GM12864 (cell line): ENCODE measurements around the gene ACOD1.

Experiments used
- DNase-seq: peaks from one replicate; pipeline ENCODE4 v3.0.0-alpha.2; 2011; ENCODE audit warnings: low read depth
- H3K4me3 ChIP-seq: 2 replicates; pipeline ENCODE4 v1.5.1; 2011; ENCODE audit warnings: mild to moderate bottlenecking, low read depth, low read length, control low read depth
- TF ChIP-seq, protein P1 (sequence below): IDR thresholded peaks from 2 replicates; pipeline ENCODE4 v1.5.1; 2011; ENCODE audit warnings: low read depth, mild to moderate bottlenecking, moderate library complexity, low read length, control low read depth, inconsistent platforms; ENCODE audit errors: missing control alignments

Gene ACOD1

DNA sequence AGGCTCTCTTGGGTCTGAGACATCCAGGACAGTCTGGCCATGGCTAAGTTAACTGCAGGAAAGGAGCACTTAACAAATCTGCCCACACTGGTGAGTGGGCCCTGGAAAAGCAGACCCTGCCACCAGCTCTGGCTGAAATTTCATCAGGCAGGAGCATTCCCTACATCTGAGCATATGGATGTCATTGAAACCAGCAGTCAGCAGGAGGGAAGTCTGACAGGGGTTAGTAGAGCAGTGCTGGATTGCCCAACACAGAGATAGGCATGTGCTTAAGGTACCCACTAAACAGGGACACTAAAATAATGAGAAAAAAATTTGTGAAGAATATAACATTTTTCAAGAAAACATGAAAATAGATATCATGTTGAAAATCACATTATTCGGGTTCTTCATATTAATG is 13.6 kb upstream of the ACOD1 start:
- TF ChIP-seq, protein P1, sequence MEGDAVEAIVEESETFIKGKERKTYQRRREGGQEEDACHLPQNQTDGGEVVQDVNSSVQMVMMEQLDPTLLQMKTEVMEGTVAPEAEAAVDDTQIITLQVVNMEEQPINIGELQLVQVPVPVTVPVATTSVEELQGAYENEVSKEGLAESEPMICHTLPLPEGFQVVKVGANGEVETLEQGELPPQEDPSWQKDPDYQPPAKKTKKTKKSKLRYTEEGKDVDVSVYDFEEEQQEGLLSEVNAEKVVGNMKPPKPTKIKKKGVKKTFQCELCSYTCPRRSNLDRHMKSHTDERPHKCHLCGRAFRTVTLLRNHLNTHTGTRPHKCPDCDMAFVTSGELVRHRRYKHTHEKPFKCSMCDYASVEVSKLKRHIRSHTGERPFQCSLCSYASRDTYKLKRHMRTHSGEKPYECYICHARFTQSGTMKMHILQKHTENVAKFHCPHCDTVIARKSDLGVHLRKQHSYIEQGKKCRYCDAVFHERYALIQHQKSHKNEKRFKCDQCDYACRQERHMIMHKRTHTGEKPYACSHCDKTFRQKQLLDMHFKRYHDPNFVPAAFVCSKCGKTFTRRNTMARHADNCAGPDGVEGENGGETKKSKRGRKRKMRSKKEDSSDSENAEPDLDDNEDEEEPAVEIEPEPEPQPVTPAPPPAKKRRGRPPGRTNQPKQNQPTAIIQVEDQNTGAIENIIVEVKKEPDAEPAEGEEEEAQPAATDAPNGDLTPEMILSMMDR = no peak
- no peak for DNase-seq
- no peak overlapping the region for H3K4me3 ChIP-seq

DNA sequence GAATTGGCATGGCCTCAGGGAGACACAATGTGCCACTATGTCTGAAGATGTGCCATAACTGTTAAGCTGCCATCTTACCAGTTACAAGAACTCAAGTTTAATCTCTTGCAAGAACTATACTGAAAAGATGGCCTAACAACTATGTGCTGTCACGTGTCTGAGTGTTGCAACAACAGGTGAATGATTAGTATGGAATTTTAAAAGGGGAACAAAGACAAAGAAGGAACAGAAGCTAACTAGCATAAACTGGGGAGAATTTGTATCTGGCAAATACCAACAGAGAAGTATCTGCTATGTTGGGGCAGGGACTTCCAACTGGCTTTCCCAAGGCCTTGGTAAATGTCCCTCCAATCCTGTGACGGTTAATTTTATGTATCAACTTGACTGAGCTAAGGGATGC is 11.5 kb upstream of the ACOD1 start:
- TF ChIP-seq, protein P1 = no peak
- no peak overlapping the region for H3K4me3 ChIP-seq
- no peak for DNase-seq

DNA sequence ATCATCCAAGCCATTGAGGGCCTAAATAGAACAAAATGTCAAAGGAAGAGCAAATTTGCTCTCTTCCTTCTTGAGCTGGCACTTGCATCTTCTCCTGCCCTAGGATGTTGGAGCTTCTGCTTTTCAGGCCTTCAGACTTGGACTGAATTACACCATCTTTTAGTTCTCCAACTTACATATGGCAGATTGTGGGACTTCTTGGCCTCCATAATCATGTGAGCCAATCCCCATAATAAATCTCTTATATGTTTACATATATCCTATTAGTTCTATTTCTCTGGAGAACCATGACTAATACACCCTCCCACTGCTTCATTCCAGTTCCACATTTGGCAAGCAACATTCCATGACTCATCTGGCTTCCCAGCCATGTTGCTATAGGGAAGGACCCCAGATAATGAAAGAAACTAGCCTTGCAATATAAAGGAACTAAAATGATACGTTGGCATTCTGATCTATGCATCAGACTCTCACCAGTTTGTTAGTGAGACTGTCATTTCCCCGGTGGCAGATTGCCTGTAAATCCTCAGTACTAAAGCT is 11.0 kb upstream of the ACOD1 start:
- TF ChIP-seq, protein P1 = no peak
- no peak for DNase-seq
- H3K4me3 ChIP-seq = no peak overlapping the region

DNA sequence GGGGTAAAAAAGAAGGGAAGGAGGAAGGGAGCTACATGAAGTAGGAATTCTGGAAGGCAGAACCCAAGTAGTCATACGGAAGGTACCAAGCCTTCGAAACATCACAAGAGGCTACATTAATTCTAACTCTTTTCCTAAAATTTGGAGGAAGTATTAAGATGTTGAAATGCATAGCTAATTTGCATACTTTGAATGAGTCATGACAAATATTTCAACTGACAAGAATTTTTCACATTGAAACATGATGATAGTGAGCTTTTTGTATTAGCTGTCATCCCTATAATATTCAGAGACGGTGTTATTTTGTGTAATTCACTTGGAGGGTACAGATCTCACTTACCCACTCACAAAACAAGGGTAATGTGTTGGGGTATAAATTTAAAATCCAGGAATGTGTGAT is 9.1 kb upstream of the ACOD1 start:
- no peak overlapping the region for H3K4me3 ChIP-seq
- DNase-seq = no peak
- TF ChIP-seq, protein P1 = no peak

DNA sequence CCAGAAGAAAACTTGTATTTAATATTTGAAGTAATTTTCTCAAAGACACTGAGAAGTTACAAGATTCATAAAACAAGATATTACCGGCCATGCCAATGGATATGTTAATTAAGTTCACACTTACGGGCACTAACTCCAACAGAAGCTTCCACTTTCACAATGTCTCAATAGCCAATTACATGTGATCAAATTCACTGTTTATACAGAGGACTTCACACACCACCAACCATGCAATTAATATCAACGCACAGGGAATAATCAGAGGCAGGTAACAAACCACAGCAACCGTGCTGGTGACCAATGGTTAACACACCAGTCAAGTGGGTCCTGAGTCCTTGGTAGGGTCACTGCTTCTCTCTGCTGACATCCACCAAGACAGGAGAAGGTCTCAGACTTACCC is 5.9 kb upstream of the ACOD1 start:
- TF ChIP-seq, protein P1 = no peak
- no peak overlapping the region for H3K4me3 ChIP-seq
- no peak for DNase-seq

DNA sequence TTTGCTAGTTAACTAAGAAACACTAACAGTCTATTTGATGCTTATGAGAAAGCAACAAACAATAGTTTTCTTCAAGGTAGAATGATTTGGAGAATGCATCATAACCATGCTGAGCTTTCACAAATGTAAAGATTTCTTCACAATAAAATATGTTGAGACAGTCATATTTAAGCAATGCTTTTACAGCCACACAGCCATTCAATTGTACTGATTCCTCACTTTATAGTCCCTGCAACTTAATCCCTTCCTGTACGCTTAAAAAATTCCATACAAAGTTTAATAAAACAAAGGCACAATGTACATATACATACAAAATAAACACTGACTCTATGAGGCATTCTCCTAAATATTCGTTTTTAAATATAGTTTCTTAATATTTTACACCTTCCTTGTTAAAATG is 4.7 kb upstream of the ACOD1 start:
- TF ChIP-seq, protein P1 = no peak
- H3K4me3 ChIP-seq = no peak overlapping the region
- DNase-seq = no peak

DNA sequence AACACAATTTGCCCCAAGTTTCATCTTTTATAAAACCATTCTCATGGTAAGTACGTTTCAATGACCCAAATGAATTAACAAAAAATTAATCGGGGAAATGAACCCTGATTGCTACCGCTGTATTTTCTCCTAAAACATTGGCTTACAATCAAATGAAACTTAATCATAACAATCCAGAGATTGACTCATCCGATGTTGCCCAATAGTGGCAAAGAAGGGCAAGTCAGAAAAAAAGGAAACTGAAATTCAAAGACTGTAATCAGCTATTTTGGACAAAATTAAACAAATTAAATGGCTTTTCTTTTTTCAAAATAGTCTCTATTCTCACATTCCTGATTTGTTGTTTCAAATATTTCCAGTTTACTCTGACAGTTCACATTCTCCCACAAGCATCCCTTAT is 3.9 kb upstream of the ACOD1 start:
- no peak for DNase-seq
- TF ChIP-seq, protein P1 = no peak
- H3K4me3 ChIP-seq = no peak overlapping the region
